Neural cell (in vitro differentiated cells): ENCODE data around the gene ARL10. TPM values are rescaled to one million over a fixed set of nuclear protein-coding genes. Genes with fewer than 3 reads are reported as not detected.

Experiments used
- H2AFZ ChIP-seq: fragments of 200-600, 300-800 bp; sonication (generic), shearing (Covaris generic); 2 replicates; pipeline ENCODE4 v1.6.0; 2014; ENCODE audit warnings: low read depth, mild to moderate bottlenecking, antibody characterized with exemption, low read length, moderate library complexity
- H3F3A ChIP-seq: fragments of 200-600 bp; shearing (Covaris generic); 2 replicates; pipeline ENCODE4 v1.6.1; 2016; ENCODE audit warnings: mild to moderate bottlenecking, moderate library complexity, mixed read lengths, antibody characterized with exemption, low read length; ENCODE audit not compliant: insufficient read depth, poor library complexity, severe bottlenecking
- H3K27ac ChIP-seq: fragments of 200-600, 300-800 bp; sonication (generic), shearing (Covaris generic); 2 replicates; pipeline ENCODE4 v1.5.1; 2014; ENCODE audit warnings: mild to moderate bottlenecking, low read length, moderate library complexity
- H3K27me3 ChIP-seq: fragments of 300-800, 200-600 bp; sonication (generic), shearing (Covaris generic); 2 replicates; pipeline ENCODE4 v1.6.0; 2014; ENCODE audit warnings: mild to moderate bottlenecking, low read depth, low read length, moderate library complexity; ENCODE audit not compliant: insufficient read depth
- H3K36me3 ChIP-seq: fragments of 300-800, 200-600 bp; sonication (generic), shearing (Covaris generic); 2 replicates; pipeline ENCODE4 v1.5.1; 2014; ENCODE audit warnings: mild to moderate bottlenecking, antibody characterized with exemption, low read length, moderate library complexity; ENCODE audit not compliant: insufficient read depth
- H3K4me2 ChIP-seq: fragments of 300-800, 200-600 bp; sonication (generic), shearing (Covaris generic); 2 replicates; pipeline ENCODE4 v1.6.0; 2014; ENCODE audit warnings: mild to moderate bottlenecking, low read length
- H3K4me3 ChIP-seq: fragments of 300-800, 200-600 bp; sonication (generic), shearing (Covaris generic); 2 replicates; pipeline ENCODE4 v1.5.1; 2014; ENCODE audit warnings: mild to moderate bottlenecking, low read length, moderate library complexity
- H3K79me2 ChIP-seq: fragments of 200-600 bp; shearing (Covaris generic); replicated peaks from 2 replicates; pipeline ENCODE4 v1.6.0; 2014; ENCODE audit warnings: mild to moderate bottlenecking, low read length, moderate library complexity; ENCODE audit not compliant: insufficient read depth
- H3K9ac ChIP-seq: fragments of 300-800, 200-600 bp; sonication (generic), shearing (Covaris generic); 2 replicates; pipeline ENCODE4 v1.6.1; 2016; ENCODE audit warnings: mild to moderate bottlenecking, low read length, mixed read lengths
- H3K9me2 ChIP-seq: fragments of 200-600 bp; shearing (Covaris generic); 2 replicates; pipeline ENCODE4 v1.6.1; 2016; ENCODE audit warnings: mild to moderate bottlenecking, low read length, mixed read lengths; ENCODE audit not compliant: insufficient read depth
- H3K9me3 ChIP-seq: fragments of 200-600, 300-800 bp; sonication (generic), shearing (Covaris generic); 2 replicates; pipeline ENCODE4 v1.6.1; 2016; ENCODE audit warnings: mild to moderate bottlenecking, mixed run types, low read length, moderate library complexity, mixed read lengths
- H4K20me1 ChIP-seq: fragments of 200-600 bp; shearing (Covaris generic); 2 replicates; pipeline ENCODE4 v1.6.1; 2016; ENCODE audit warnings: mild to moderate bottlenecking, mixed run types; ENCODE audit not compliant: insufficient read depth
- CTCF ChIP-seq: fragments of 450-650 bp; IDR thresholded peaks from 2 replicates; pipeline ENCODE4 v1.5.1; 2014; ENCODE audit warnings: antibody characterized with exemption, mild to moderate bottlenecking, moderate library complexity; ENCODE audit not compliant: poor library complexity, severe bottlenecking
- EP300 ChIP-seq: fragments of 450-650 bp; conservative IDR thresholded peaks from 2 replicates; pipeline ENCODE4 v1.6.1; 2014; ENCODE audit warnings: antibody characterized with exemption, mild to moderate bottlenecking, moderate library complexity; ENCODE audit not compliant: poor library complexity, severe bottlenecking
- EZH2 ChIP-seq: fragments of 200-600, 300-800 bp; shearing (Covaris generic), sonication (generic); IDR thresholded peaks from 2 replicates; pipeline ENCODE4 v1.6.1; 2014; ENCODE audit warnings: antibody characterized with exemption, low read length, borderline replicate concordance, mild to moderate bottlenecking; ENCODE audit not compliant: insufficient read depth, poor library complexity, severe bottlenecking
- MXI1 ChIP-seq: fragments of 450-650 bp; conservative IDR thresholded peaks from 2 replicates; pipeline ENCODE4 v1.6.1; 2014; ENCODE audit warnings: antibody characterized with exemption, mild to moderate bottlenecking; ENCODE audit not compliant: poor library complexity, severe bottlenecking
- POLR2AphosphoS5 ChIP-seq: IDR thresholded peaks from 2 replicates; pipeline ENCODE4 v1.6.1; 2012
- RAD21 ChIP-seq: fragments of 450-650 bp; conservative IDR thresholded peaks from 2 replicates; pipeline ENCODE4 v1.6.1; 2014; ENCODE audit warnings: antibody characterized with exemption, mild to moderate bottlenecking, moderate library complexity
- REST ChIP-seq: IDR thresholded peaks from 2 replicates; pipeline ENCODE4 v1.6.1; 2012; ENCODE audit warnings: borderline replicate concordance
- SMC3 ChIP-seq: fragments of 450-650 bp; conservative IDR thresholded peaks from 2 replicates; pipeline ENCODE4 v1.6.1; 2014; ENCODE audit warnings: antibody characterized with exemption, mild to moderate bottlenecking, moderate library complexity; ENCODE audit not compliant: poor library complexity
- TAF1 ChIP-seq: IDR thresholded peaks from 2 replicates; pipeline ENCODE4 v1.6.1; 2012; ENCODE audit warnings: low read depth
- polyA plus RNA-seq: library from polyadenylated mRNA; depleted of rRNA; stranded (reverse); fragments of >200 nt; gene quantifications from 2 replicates; pipeline ENCODE4 v1.2.3, GENCODE V29; 2014

Gene ARL10
- polyA plus RNA-seq, 1 donor from 2014 or later: 22.8 TPM

- no peak overlapping the region for H3K9ac ChIP-seq
- H3K36me3 ChIP-seq: no peaks in the 10 kb centered on the region
Observed at GRCh38 chr5:176405656-176406435, 40.6 kb downstream of the ARL10 start.

GRCh38 chr5:176406436-176407052, 41.3 kb downstream of the ARL10 start:
- Histone ChIP-seq H3K9me2 (no peaks in the 10 kb centered on the region), H3K9me3 (no peaks in the 10 kb centered on the region), H3K79me2 (no peaks in the 10 kb centered on the region), H3K36me3 (no peaks in the 10 kb centered on the region), H3F3A (no peaks in the 10 kb centered on the region), H2AFZ (no peak overlapping the region), H3K4me3 (no peak overlapping the region), H3K4me2 (no peak overlapping the region), H3K27me3 (no peaks in the 10 kb centered on the region), H3K27ac (no peak overlapping the region), H4K20me1 (no peaks in the 10 kb centered on the region), H3K9ac (no peak overlapping the region)
- TF ChIP-seq EP300 (no peak), TAF1 (no peak), REST (no peak), MXI1 (no peak), CTCF (no peak), SMC3 (no peak), POLR2AphosphoS5 (no peak), EZH2 (no peak), RAD21 (no peak)

More at GRCh38 chr5:176405656-176406435, 40.6 kb downstream of the ARL10 start:
- Histone ChIP-seq H3F3A (no peaks in the 10 kb centered on the region), H3K4me3 (no peak overlapping the region), H3K79me2 (no peaks in the 10 kb centered on the region), H2AFZ (no peak overlapping the region), H4K20me1 (no peaks in the 10 kb centered on the region), H3K4me2 (no peak overlapping the region), H3K27ac (no peak overlapping the region), H3K9me3 (no peaks in the 10 kb centered on the region), H3K27me3 (no peaks in the 10 kb centered on the region), H3K9me2 (no peaks in the 10 kb centered on the region)
- TF ChIP-seq TAF1: no peak
- no peak for TF ChIP-seq MXI1
- TF ChIP-seq CTCF: no peak
- no peak for TF ChIP-seq SMC3
- TF ChIP-seq EP300: no peak
- no peak for TF ChIP-seq RAD21
